HT-29 (cell line): ENCODE data around the gene CD63. TPM values are rescaled to one million over a fixed set of nuclear protein-coding genes. Genes with fewer than 3 reads are reported as not detected.

ENCODE experiments used
- DNase-seq: peaks from one replicate; pipeline ENCODE4 v3.0.0-alpha.2; 2015; ENCODE audit warnings: low spot score
- small RNA-seq: library from RNA; depleted of rRNA; stranded (forward); fragments of <200 nt; gene quantifications from one replicate; pipeline ENCODE3, GENCODE V24; 2014
- total RNA-seq: library from RNA; depleted of rRNA; stranded (reverse); fragments of >200 nt; shearing (Covaris generic); gene quantifications from 2 replicates; pipeline ENCODE4 v1.2.3, GENCODE V29; 2014; rRNA removed

Gene CD63
- total RNA-seq, 1 experiment from 2014 or later: 867 TPM

DNA sequence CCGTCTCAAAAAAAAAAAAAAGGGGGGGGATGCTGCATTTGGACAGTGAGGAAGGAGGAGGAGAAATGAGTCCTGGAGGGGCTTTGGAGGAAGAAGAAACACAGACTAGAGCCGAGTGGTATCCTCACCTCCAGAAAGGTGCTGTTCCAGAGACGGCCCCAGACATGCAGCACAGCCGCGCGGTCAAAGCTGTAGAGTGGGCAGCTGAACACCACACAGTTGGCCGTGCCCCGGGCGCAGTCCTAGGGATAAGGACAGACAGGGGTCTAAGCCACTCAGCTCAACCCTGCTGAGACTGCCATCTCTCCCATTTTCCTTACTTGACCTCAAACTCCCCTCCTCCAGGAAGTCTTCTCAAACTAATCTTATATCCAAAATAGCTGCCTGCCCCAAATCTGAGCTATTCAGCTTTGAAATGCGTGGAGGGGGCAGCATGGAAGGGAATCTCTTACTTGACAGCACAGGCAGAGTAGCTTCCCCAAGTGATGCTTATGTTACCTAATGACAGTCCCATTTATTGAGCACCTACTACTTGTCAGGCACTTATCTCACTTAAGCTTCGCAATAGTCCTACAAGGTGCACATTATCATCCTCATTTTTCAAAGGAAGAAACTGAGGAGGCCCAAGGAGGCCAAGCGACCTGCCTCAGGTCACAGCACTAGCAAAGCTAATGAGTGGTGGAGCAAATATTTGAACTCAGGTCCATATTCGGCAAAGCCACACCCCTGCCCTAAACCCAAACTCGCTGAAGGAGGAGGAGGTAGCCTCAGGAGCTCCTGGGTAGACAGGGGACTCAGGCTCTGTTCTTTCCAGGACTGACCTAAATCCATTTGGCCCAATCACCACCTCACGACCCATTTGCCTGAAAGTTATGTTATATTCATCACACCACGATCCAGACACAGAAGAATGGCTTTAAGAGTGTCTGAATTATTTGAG is 39.8 kb downstream of the CD63 start:
- DNase-seq: no peak

- DNase-seq: no peak
These were observed 41.1 kb downstream of the CD63 start for GRCh38 chr12:55687746-55688145.

DNA sequence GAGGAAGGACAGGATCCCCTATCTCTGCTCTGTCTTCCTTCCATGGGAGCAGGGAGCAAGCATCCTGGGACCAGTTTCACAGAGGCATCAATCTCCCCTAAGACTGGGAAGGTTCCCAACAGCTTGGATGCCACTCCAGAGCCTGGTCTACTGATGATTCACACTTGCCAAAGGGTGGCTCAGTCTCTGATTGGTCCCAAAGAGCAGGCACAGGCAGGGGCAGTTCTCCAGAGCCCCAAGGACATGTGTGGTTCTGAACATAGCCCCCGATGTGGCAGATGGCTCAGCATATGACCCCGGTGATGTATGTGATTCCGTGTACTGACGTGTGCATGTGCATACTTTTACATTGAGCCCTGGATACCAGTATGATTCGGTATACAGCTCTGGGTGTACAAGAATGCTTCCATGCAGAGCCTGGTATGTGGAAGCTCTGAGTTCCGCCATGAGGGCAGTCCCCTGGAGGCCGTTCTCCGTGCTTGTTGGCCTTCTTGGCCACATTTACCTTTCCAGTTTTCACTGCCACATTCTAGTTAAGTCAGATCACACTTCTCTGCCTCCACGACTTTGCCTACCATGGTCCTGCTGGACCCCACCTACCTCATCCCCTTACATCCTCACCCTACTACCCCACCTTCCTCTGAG is 42.3 kb downstream of the CD63 start:
- no peak for DNase-seq

GRCh38 chr12:55685671-55686070 is 43.1 kb downstream of the CD63 start:
- DNase-seq: no peak

- DNase-seq: no peak
These were observed 43.9 kb downstream of the CD63 start for GRCh38 chr12:55684761-55685370.

GRCh38 chr12:55683676-55684075 is 45.1 kb downstream of the CD63 start:
- DNase-seq: no peak

DNA sequence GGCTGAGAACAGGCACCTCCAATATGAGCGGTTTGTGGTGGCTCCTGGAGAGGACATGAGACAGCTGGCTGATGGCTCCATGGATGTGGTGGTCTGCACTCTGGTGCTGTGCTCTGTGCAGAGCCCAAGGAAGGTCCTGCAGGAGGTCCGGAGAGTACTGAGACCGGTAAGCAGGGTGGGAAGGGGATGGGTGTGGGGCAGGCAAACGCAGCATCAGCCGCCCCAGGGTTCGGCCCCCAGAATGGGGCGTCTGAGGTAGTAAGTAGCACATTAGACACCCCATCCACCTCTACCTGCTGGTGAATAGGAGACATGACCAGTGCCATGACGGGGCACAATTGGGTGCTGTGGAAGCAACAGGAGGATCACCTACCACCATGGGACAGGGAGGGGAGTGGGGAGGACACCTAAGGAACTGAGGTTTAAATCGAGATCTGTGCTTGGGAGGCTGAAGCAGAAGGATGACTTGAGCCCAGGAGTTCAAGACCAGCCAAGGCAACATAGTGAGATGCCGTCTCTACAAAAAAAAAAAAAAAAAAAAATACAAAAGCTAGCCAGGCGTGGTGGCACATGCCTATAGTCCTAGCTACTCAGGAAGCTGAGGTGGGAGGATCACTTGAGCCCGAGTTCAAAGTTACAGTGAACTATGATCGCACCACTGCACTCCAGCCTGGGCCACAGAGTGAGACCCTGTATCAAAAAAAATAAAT is 46.6 kb downstream of the CD63 start:
- DNase-seq: peak; percentile 48

DNA sequence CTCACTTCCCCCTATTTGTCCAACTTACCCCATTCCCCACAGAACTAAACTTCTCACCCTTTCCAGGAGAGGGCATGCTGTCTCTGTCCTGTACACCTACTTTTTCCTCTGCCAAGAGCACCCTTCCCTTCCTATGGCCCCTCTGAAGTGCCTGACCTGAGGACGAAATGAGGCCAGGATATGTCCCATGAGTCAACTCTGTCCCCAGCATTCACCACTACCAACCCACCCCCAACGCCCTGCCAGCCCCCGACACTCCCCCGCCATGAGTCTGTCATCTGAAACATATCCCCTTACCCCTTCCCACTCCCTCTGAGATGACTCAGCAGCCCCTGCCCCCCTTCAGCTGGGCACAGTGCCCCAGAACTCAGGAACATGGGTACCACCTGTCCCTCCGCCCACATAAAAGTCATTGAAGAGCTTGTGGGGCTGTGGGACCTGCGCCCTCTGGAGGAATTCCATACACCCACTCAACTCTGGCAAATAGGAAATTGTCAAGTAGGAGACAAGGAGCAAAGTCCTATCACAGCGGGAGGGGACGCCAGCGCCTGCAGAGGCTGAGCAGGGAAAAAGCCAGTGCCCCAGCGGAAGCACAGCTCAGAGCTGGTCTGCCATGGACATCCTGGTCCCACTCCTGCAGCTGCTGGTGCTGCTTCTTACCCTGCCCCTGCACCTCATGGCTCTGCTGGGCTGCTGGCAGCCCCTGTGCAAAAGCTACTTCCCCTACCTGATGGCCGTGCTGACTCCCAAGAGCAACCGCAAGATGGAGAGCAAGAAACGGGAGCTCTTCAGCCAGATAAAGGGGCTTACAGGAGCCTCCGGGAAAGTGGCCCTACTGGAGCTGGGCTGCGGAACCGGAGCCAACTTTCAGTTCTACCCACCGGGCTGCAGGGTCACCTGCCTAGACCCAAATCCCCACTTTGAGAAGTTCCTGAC is 47.4 kb downstream of the CD63 start:
- DNase-seq: peak; percentile 91

GRCh38 chr12:55679691-55680090 is 49.1 kb downstream of the CD63 start:
- DNase-seq: no peak

DNA sequence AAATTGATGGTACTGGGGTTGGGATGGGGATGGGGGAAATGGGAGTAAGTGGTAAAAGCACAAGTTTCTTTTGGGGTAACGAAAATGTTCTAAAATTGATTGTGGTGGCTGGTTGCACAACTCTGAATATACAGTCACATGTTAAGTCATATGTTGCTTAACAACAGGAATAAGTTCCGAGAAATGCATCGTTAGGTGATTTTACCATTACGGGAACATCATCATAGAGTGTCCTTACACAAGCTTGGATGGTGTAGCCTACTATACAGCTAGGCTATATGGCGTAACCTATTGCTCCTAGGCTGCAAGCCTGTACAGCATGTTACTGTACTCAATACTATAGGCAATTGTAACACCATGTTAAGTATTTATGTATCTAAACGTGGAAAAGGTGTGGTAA is 52.1 kb downstream of the CD63 start:
- no peak for DNase-seq

DNA sequence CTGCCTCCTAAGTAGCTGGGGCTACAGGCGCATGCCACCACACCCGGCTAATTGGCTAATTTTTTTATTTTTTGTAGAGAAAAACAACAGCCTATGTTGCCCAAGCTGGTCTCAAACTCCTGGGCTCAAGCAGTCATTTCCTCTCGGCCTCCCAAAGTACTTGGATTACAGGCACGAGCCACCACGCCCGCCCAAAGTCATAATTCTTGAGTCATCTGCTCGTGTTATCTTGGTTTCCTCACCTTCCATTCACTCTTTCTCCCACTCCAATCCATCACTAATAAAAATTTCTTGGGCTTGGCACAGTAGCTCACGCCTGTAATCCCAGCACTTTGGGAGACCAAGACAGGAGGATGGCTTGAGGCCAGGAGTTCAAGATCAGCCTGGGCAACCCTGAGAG is 53.1 kb downstream of the CD63 start:
- DNase-seq: no peak

Small RNA genes lying within 50 kb of the gene (small RNA-seq; reads per million reads assigned to genes)
- gene AC009779.1 (not detected), gene RF00017 (not detected)

Other genes starting within 250 kb of the CD63 start
- gene OR6C68, start 236.6 kb downstream of the CD63 start, total RNA-seq: not detected in 2 replicates
- gene OR6C4, start 179.4 kb downstream of the CD63 start, total RNA-seq: not detected in 2 replicates
- gene OR2AP1, start 156.5 kb downstream of the CD63 start, total RNA-seq: not detected in 2 replicates
- gene OR10P1, start 92.1 kb downstream of the CD63 start, total RNA-seq: not detected in 2 replicates
- 4.6 and 4.7 TPM in 2 replicates for gene ITGA7, start 21.1 kb downstream of the CD63 start, total RNA-seq
- 165 and 169 TPM in 2 replicates for gene BLOC1S1, start 13.0 kb downstream of the CD63 start, total RNA-seq
- 5.3 and 5.7 TPM in 2 replicates for gene RDH5, start 8.6 kb downstream of the CD63 start, total RNA-seq
- 2.0 and 3.8 TPM in 2 replicates for gene GDF11, start 14.1 kb upstream of the CD63 start, total RNA-seq
- gene SARNP, start 88.7 kb upstream of the CD63 start, total RNA-seq: 39.3 and 47.7 TPM in 2 replicates
- 35.1 and 46.6 TPM in 2 replicates for gene ORMDL2, start 89.0 kb upstream of the CD63 start, total RNA-seq
- gene DNAJC14, start 100.6 kb upstream of the CD63 start, total RNA-seq: 30.3 and 35.7 TPM in 2 replicates
- gene MMP19, start 113.9 kb upstream of the CD63 start, total RNA-seq: not detected in 2 replicates
- gene PYM1, start 198.9 kb upstream of the CD63 start, total RNA-seq: 50.5 and 52.1 TPM in 2 replicates
- gene DGKA, start 202.2 kb upstream of the CD63 start, total RNA-seq: 5.5 and 5.9 TPM in 2 replicates
- gene PMEL, start 237.0 kb upstream of the CD63 start, total RNA-seq: 2.7 and 7.6 TPM in 2 replicates
- gene CDK2, start 237.8 kb upstream of the CD63 start, total RNA-seq: 46.8 and 49.4 TPM in 2 replicates
- gene RAB5B, start 245.1 kb upstream of the CD63 start, total RNA-seq: 32.1 and 35.0 TPM in 2 replicates